Osteoblast (primary cell): ENCODE measurements around the gene HORMAD2. TPM values are rescaled to one million over a fixed set of nuclear protein-coding genes. Genes with fewer than 3 reads are reported as not detected.
A peak's percentile ranks its signal among the peaks of the same experiment; 100 is the strongest.

ENCODE experiments used
- DNase-seq: peaks from one replicate; pipeline ENCODE4 v3.0.0; 2011; ENCODE audit warnings: low spot score, mixed read lengths; ENCODE audit not compliant: insufficient read length; ENCODE audit errors: missing footprints
- H2AFZ ChIP-seq: 2 replicates; pipeline ENCODE4 v1.6.0; 2011; ENCODE audit warnings: mild to moderate bottlenecking, low read length
- H3K27ac ChIP-seq: 2 replicates; pipeline ENCODE4 v1.5.1; 2011; ENCODE audit warnings: mild to moderate bottlenecking, low read depth, low read length, moderate library complexity
- H3K27me3 ChIP-seq: 2 replicates; pipeline ENCODE4 v1.6.0; 2012; ENCODE audit warnings: mild to moderate bottlenecking, control low read depth, inconsistent platforms, low read length, moderate library complexity; ENCODE audit not compliant: insufficient read depth
- H3K36me3 ChIP-seq: 2 replicates; pipeline ENCODE4 v1.5.1; 2011; ENCODE audit warnings: mild to moderate bottlenecking, low read length, control low read depth, moderate library complexity; ENCODE audit not compliant: insufficient read depth
- H3K4me1 ChIP-seq: 2 replicates; pipeline ENCODE4 v1.5.1; 2011; ENCODE audit warnings: mild to moderate bottlenecking, low read length, control low read depth, moderate library complexity; ENCODE audit not compliant: insufficient read depth
- H3K4me2 ChIP-seq: 2 replicates; pipeline ENCODE4 v1.6.0; 2011; ENCODE audit warnings: mild to moderate bottlenecking, low read length; ENCODE audit not compliant: insufficient read depth
- H3K4me3 ChIP-seq: fragments of 200-600 bp; sonication (generic); 3 replicates; pipeline ENCODE4 v1.5.1; 2012; ENCODE audit warnings: mild to moderate bottlenecking, low read length, inconsistent platforms; ENCODE audit not compliant: insufficient read depth
- H3K79me2 ChIP-seq: 2 replicates; pipeline ENCODE4 v1.6.0; 2012; ENCODE audit warnings: mild to moderate bottlenecking, low read length, control low read depth, inconsistent platforms; ENCODE audit not compliant: insufficient read depth
- H3K9me3 ChIP-seq: 2 replicates; pipeline ENCODE4 v1.5.1; 2011; ENCODE audit warnings: low read depth, low read length, control low read depth
- H4K20me1 ChIP-seq: 2 replicates; pipeline ENCODE4 v1.6.0; 2012; ENCODE audit warnings: mild to moderate bottlenecking, low read length, control low read depth; ENCODE audit not compliant: insufficient read depth
- CTCF ChIP-seq: IDR thresholded peaks from 2 replicates; pipeline ENCODE4 v1.5.1; 2011; ENCODE audit warnings: mild to moderate bottlenecking, low read depth, low read length, moderate library complexity; ENCODE audit errors: extremely low read depth
- total RNA-seq: library from RNA; depleted of rRNA; stranded (reverse); fragments of >200 nt; gene quantifications from 2 replicates; pipeline ENCODE4 v1.2.3, GENCODE V29; 2012

Gene HORMAD2
- total RNA-seq, 1 donor = under 0.01 TPM

- Histone ChIP-seq H3K4me3 (no peak overlapping the region), H2AFZ (peak overlapping the region; percentile 0), H3K79me2 (no peaks in the 10 kb centered on the region), H4K20me1 (no peaks in the 10 kb centered on the region), H3K27ac (peak overlapping the region; percentile 100), H3K4me2 (no peak overlapping the region), H3K36me3 (no peaks in the 10 kb centered on the region), H3K4me1 (peaks cover 35% of the 10 kb centered on the region), H3K27me3 (no peaks in the 10 kb centered on the region), H3K9me3 (no peaks in the 10 kb centered on the region)
- no peak for TF ChIP-seq CTCF
- no peak for DNase-seq
Observed at GRCh38 chr22:30191040-30191701, 110.9 kb downstream of the HORMAD2 start.

GRCh38 chr22:30192427-30192826, 112.2 kb downstream of the HORMAD2 start:
- H2AFZ ChIP-seq = no peak overlapping the region
- no peaks in the 10 kb centered on the region for H3K27me3 ChIP-seq
- peak overlapping the region; percentile 100 for H3K27ac ChIP-seq
- H3K4me1 ChIP-seq = peaks cover 44% of the 10 kb centered on the region
- no peaks in the 10 kb centered on the region for H3K79me2 ChIP-seq
- no peak overlapping the region for H3K4me3 ChIP-seq
- no peak overlapping the region for H3K4me2 ChIP-seq
- H3K9me3 ChIP-seq = no peaks in the 10 kb centered on the region
- no peak for DNase-seq
- no peaks in the 10 kb centered on the region for H3K36me3 ChIP-seq
- no peaks in the 10 kb centered on the region for H4K20me1 ChIP-seq
- TF ChIP-seq CTCF = no peak

- Histone ChIP-seq H3K4me3 (no peak overlapping the region), H4K20me1 (no peaks in the 10 kb centered on the region), H3K4me2 (no peak overlapping the region), H3K9me3 (no peaks in the 10 kb centered on the region), H3K4me1 (peaks cover 47% of the 10 kb centered on the region), H3K27ac (peak overlapping the region; percentile 100), H3K27me3 (no peaks in the 10 kb centered on the region), H3K36me3 (no peaks in the 10 kb centered on the region), H3K79me2 (no peaks in the 10 kb centered on the region), H2AFZ (no peak overlapping the region)
- no peak for DNase-seq
- TF ChIP-seq CTCF = no peak
Observed at GRCh38 chr22:30193031-30193775, 112.9 kb downstream of the HORMAD2 start.
